HepG2 (cell line): Measurements from ENCODE around the gene CHRNB2. TPM values are rescaled to one million over a fixed set of nuclear protein-coding genes. Genes with fewer than 3 reads are reported as not detected.
A peak's percentile ranks its signal among the peaks of the same experiment; 100 is the strongest.

Experiments
- ASH2L ChIP-seq: fragments of 300-600, 200-600 bp; sonication (generic); IDR thresholded peaks from 2 replicates; pipeline ENCODE4 v1.7.0; 2017; ENCODE audit warnings: low read depth, mild to moderate bottlenecking, moderate library complexity, mixed read lengths, low read length; ENCODE audit not compliant: insufficient read length
- KMT2A ChIP-seq: sonication (generic); formaldehyde crosslinking; IDR thresholded peaks from 2 replicates; pipeline ENCODE4 v1.4.0; 2020; ENCODE audit warnings: missing genetic modification reagents
- MAX ChIP-seq: IDR thresholded peaks from 2 replicates; pipeline ENCODE4 v1.6.1; 2012; ENCODE audit warnings: inconsistent platforms
- PRMT3 ChIP-seq: sonication (generic); formaldehyde crosslinking; IDR thresholded peaks from 2 replicates; pipeline ENCODE4 v1.8.1; 2022; ENCODE audit warnings: low read depth, mild to moderate bottlenecking, moderate library complexity, missing genetic modification reagents, borderline replicate concordance
- RAD21 ChIP-seq: fragments of 450-650 bp; formaldehyde crosslinking; IDR thresholded peaks from 2 replicates; pipeline ENCODE4 v1.5.0; 2020; ENCODE audit warnings: mild to moderate bottlenecking
- SAFB2 ChIP-seq: sonication (generic); formaldehyde crosslinking; IDR thresholded peaks from 2 replicates; pipeline ENCODE4 v1.5.1; 2020; ENCODE audit warnings: missing genetic modification reagents, low read depth, mild to moderate bottlenecking, borderline replicate concordance
- SATB2 ChIP-seq: sonication (generic); formaldehyde crosslinking; IDR thresholded peaks from 2 replicates; pipeline ENCODE4 v1.5.0; 2020; ENCODE audit warnings: missing genetic modification reagents
- TAF15 ChIP-seq: fragments of 200-400 bp; formaldehyde crosslinking; IDR thresholded peaks from one replicate; pipeline ENCODE4 v1.6.1; 2018; ENCODE audit warnings: mild to moderate bottlenecking, low read depth, low read length; ENCODE audit not compliant: poor library complexity, severe bottlenecking
- YEATS4 ChIP-seq: sonication (generic); formaldehyde crosslinking; IDR thresholded peaks from 2 replicates; pipeline ENCODE4 v1.4.0; 2020; ENCODE audit warnings: missing genetic modification reagents, borderline replicate concordance
- ZBTB25 ChIP-seq: IDR thresholded peaks from 2 replicates; pipeline ENCODE4 v1.6.1; 2018; ENCODE audit warnings: missing genetic modification reagents
- ZNF670 ChIP-seq: sonication (generic); formaldehyde crosslinking; IDR thresholded peaks from 2 replicates; pipeline ENCODE4 v1.8.0; 2022; ENCODE audit warnings: mild to moderate bottlenecking, missing genetic modification reagents, borderline replicate concordance
- ZNF678 ChIP-seq: sonication (generic); formaldehyde crosslinking; IDR thresholded peaks from 2 replicates; pipeline ENCODE4 v1.4.0; 2020; ENCODE audit warnings: mild to moderate bottlenecking, missing genetic modification reagents
- ZNF850 ChIP-seq: sonication (generic); formaldehyde crosslinking; conservative IDR thresholded peaks from 2 replicates; pipeline ENCODE4 v1.9.0; 2021; ENCODE audit warnings: mild to moderate bottlenecking, missing genetic modification reagents
- ZNF883 ChIP-seq: sonication (generic); formaldehyde crosslinking; IDR thresholded peaks from 2 replicates; pipeline ENCODE4 v1.5.1; 2020; ENCODE audit warnings: mild to moderate bottlenecking, missing genetic modification reagents; ENCODE audit errors: not compliant biosample characterization
- polyA plus RNA-seq, 8 experiments: library from polyadenylated mRNA; depleted of rRNA in 3 of 8; stranded (reverse) in 7 of 8; unstranded in 1 of 8; fragments of >200 nt; fragmentation: Illumina TruSeq in 4 of 8; extraction: Trizol in 4 of 8; gene quantifications; 2 replicates each; pipeline versions ENCODE4 v1.2.1 to v1.2.3, GENCODE V29; 2011 to 2016; ENCODE audit warnings: low read depth in 4 of 8, missing spikeins in 1 of 8, mixed read lengths in 1 of 8; ENCODE audit not compliant: insufficient read depth in 1 of 8
- total RNA-seq, 5 experiments: library from RNA; depleted of rRNA; stranded (reverse); fragments of >200 nt; fragmentation: Illumina TruSeq; extraction: Trizol; gene quantifications; 2 replicates each; pipeline ENCODE4 v1.2.3, GENCODE V29; 2016; ENCODE audit warnings: low read depth in 1 of 5
- TF ChIP-seq, protein P1 (sequence below), 2 experiments: sonication (generic) in 1 of 2; formaldehyde crosslinking in 1 of 2; IDR thresholded peaks; 2 replicates each; pipeline versions ENCODE4 v1.4.0 to v1.6.1; 2018 to 2020; ENCODE audit warnings: missing genetic modification reagents in 2 of 2, borderline replicate concordance in 1 of 2, low read depth in 1 of 2, mild to moderate bottlenecking in 1 of 2, missing biosample characterization in 1 of 2
- TF ChIP-seq, protein P2 (sequence below): IDR thresholded peaks from 2 replicates; pipeline ENCODE4 v1.6.1; 2012; ENCODE audit warnings: low read depth, low read length, improper control_type of control experiment
- TF ChIP-seq, protein P3 (sequence below): sonication (generic); formaldehyde crosslinking; IDR thresholded peaks from 2 replicates; pipeline ENCODE4 v1.5.1; 2020; ENCODE audit warnings: mild to moderate bottlenecking, missing genetic modification reagents, borderline replicate concordance
- TF ChIP-seq, protein P4 (sequence below): sonication (generic); formaldehyde crosslinking; IDR thresholded peaks from 2 replicates; pipeline ENCODE4 v1.4.0; 2020; ENCODE audit warnings: missing genetic modification reagents
- TF ChIP-seq, protein P5 (sequence below): IDR thresholded peaks from 2 replicates; pipeline ENCODE4 v1.6.1; 2016; ENCODE audit warnings: missing compliant biosample characterization, missing genetic modification reagents, borderline replicate concordance

Gene CHRNB2
- total and polyA plus RNA-seq, 2 of the 13 experiments (the other 11 are each of a cell fraction or from before 2014, with no cell fraction given) = 0.03 to 0.07 TPM

DNA sequence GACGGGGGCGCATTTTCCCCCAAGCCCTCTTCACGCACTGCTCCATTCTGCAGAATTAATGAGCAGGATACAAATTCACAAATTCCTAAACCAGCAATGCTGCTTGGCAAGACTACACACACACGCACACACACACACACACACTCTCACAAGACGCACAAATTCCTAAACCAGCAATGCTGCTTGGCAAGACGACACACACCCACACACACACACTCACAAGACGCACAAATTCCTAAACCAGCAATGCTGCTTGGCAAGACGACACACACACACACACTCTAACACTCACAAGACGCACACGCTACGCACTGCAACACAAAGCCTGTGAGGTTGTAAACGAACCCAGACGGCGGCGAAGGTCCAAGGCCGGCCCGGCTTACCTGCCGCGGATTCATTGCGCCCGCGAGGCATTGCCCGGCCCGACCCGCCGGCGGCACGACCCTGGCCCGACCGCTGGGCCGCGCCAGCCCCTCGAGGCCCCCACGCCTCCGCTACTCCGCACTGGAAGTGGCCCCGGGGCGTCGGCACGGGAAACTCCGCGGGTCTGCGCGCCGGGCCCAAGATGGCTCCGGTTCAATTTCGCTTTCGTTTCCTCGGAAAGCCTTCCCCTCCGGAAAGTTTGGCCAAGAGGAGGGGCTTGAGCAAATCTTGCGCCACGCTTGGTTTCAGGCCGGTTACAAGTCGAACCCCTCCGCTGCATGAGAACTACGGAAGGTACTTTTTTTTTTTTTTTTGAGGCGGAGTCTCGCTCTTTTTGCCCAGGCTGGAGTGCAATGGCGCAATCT is 40.2 kb downstream of the CHRNB2 start, which contains the start of gene ADAR (continued):
- TF ChIP-seq, protein P1, sequence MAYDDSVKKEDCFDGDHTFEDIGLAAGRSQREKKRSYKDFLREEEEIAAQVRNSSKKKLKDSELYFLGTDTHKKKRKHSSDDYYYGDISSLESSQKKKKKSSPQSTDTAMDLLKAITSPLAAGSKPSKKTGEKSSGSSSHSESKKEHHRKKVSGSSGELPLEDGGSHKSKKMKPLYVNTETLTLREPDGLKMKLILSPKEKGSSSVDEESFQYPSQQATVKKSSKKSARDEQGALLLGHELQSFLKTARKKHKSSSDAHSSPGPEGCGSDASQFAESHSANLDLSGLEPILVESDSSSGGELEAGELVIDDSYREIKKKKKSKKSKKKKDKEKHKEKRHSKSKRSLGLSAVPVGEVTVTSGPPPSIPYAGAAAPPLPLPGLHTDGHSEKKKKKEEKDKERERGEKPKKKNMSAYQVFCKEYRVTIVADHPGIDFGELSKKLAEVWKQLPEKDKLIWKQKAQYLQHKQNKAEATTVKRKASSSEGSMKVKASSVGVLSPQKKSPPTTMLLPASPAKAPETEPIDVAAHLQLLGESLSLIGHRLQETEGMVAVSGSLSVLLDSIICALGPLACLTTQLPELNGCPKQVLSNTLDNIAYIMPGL (CRISPR knock-in tag; IDR thresholded peaks at IDR 0.05; ENCODE audit: borderline replicate concordance in 1 of 2, low read depth in 1 of 2) = peak; percentile 55 to 79; a peak in 3 of 4 replicates
- TF ChIP-seq, protein P2, sequence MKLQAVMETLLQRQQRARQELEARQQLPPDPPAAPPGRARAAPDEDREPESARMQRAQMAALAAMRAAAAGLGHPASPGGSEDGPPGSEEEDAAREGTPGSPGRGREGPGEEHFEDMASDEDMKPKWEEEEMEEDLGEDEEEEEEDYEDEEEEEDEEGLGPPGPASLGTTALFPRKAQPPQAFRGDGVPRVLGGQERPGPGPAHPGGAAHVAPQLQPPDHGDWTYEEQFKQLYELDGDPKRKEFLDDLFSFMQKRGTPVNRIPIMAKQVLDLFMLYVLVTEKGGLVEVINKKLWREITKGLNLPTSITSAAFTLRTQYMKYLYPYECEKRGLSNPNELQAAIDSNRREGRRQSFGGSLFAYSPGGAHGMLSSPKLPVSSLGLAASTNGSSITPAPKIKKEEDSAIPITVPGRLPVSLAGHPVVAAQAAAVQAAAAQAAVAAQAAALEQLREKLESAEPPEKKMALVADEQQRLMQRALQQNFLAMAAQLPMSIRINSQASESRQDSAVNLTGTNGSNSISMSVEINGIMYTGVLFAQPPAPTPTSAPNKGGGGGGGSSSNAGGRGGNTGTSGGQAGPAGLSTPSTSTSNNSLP = no peak
- TF ChIP-seq, protein P3, sequence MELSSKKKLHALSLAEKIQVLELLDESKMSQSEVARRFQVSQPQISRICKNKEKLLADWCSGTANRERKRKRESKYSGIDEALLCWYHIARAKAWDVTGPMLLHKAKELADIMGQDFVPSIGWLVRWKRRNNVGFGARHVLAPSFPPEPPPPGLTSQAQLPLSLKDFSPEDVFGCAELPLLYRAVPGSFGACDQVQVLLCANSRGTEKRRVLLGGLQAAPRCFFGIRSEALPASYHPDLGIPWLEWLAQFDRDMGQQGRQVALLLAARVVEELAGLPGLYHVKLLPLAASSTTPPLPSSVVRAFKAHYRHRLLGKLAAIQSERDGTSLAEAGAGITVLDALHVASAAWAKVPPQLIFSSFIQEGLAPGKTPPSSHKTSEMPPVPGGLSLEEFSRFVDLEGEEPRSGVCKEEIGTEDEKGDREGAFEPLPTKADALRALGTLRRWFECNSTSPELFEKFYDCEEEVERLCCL = no peak
- no peak for TF ChIP-seq SATB2 (CRISPR knock-in tag)
- TF ChIP-seq MAX = no peak; the same call in 1 of the 2 replicates
- no peak for TF ChIP-seq ZNF670 (CRISPR knock-in tag)
- TF ChIP-seq, protein P4, sequence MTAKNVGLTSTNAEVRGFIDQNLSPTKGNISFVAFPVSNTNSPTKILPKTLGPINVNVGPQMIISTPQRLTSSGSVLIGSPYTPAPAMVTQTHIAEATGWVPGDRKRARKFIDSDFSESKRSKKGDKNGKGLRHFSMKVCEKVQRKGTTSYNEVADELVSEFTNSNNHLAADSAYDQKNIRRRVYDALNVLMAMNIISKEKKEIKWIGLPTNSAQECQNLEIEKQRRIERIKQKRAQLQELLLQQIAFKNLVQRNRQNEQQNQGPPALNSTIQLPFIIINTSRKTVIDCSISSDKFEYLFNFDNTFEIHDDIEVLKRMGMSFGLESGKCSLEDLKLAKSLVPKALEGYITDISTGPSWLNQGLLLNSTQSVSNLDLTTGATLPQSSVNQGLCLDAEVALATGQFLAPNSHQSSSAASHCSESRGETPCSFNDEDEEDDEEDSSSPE (CRISPR knock-in tag) = no peak
- TF ChIP-seq TAF15 = peak; percentile 56
- no peak for TF ChIP-seq PRMT3 (CRISPR knock-in tag)
- no peak for TF ChIP-seq ZNF678
- no peak for TF ChIP-seq ZNF850 (CRISPR knock-in tag)
- peak; percentile 67 for TF ChIP-seq YEATS4 (CRISPR knock-in tag)
- TF ChIP-seq RAD21 (CRISPR knock-in tag) = peak; percentile 49; the same call in 1 of the 2 replicates
- TF ChIP-seq SAFB2 (CRISPR knock-in tag) = peak; percentile 84
- TF ChIP-seq, protein P5, sequence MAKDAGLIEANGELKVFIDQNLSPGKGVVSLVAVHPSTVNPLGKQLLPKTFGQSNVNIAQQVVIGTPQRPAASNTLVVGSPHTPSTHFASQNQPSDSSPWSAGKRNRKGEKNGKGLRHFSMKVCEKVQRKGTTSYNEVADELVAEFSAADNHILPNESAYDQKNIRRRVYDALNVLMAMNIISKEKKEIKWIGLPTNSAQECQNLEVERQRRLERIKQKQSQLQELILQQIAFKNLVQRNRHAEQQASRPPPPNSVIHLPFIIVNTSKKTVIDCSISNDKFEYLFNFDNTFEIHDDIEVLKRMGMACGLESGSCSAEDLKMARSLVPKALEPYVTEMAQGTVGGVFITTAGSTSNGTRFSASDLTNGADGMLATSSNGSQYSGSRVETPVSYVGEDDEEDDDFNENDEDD (CRISPR knock-in tag) = no peak
- peak; percentile 96 for TF ChIP-seq ASH2L
- no peak; the same call in 1 of the 2 replicates for TF ChIP-seq ZBTB25
- peak; percentile 43 for TF ChIP-seq ZNF883 (CRISPR knock-in tag)
- TF ChIP-seq KMT2A = peak; percentile 90
